HG02623 (cell line): ENCODE measurements around the gene MRPS34.

Experiments used
- ATAC-seq: cut with Tn5 transposase; IDR thresholded peaks from one replicate; pipeline ENCODE4 v1.9.1; 2021; ENCODE audit warnings: moderate library complexity; ENCODE audit not compliant: unreplicated experiment

The MRPS34 gene

GRCh38 chr16:1771188-1771863 lies 1.6 kb downstream of the MRPS34 start, which contains the start of gene NME3:
TSS of gene NME3 (minus strand) at chr16:1771543. CDS start at chr16:1771534, 9 bp downstream.
- no peak for ATAC-seq

GRCh38 chr16:1770328-1771187 lies 2.4 kb downstream of the MRPS34 start:
- ATAC-seq: no peak

- ATAC-seq: no peak
These were observed 3.3 kb downstream of the MRPS34 start for GRCh38 chr16:1769402-1770300.

GRCh38 chr16:1768767-1769401 lies 4.0 kb downstream of the MRPS34 start:
- no peak for ATAC-seq

- no peak for ATAC-seq
These were observed 4.7 kb downstream of the MRPS34 start for GRCh38 chr16:1768061-1768766.

- no peak for ATAC-seq
These were observed 5.6 kb downstream of the MRPS34 start for GRCh38 chr16:1767116-1767994.

- ATAC-seq: no peak
These were observed 6.2 kb downstream of the MRPS34 start for GRCh38 chr16:1766701-1767100.

- no peak for ATAC-seq
These were observed 6.7 kb downstream of the MRPS34 start for GRCh38 chr16:1766231-1766630.

- ATAC-seq: no peak
These were observed 7.1 kb downstream of the MRPS34 start for GRCh38 chr16:1765826-1766225.

GRCh38 chr16:1764971-1765370 lies 8.0 kb downstream of the MRPS34 start:
- no peak for ATAC-seq

GRCh38 chr16:1763521-1764511 lies 9.1 kb downstream of the MRPS34 start:
- ATAC-seq: no peak

- ATAC-seq: no peak
These were observed 9.9 kb downstream of the MRPS34 start for GRCh38 chr16:1762879-1763520.

- no peak for ATAC-seq
These were observed 10.6 kb downstream of the MRPS34 start for GRCh38 chr16:1762196-1762878.

GRCh38 chr16:1761751-1762150 lies 11.2 kb downstream of the MRPS34 start:
- no peak for ATAC-seq

GRCh38 chr16:1760911-1761310 lies 12.0 kb downstream of the MRPS34 start:
- no peak for ATAC-seq

GRCh38 chr16:1759511-1759910 lies 13.4 kb downstream of the MRPS34 start:
- ATAC-seq: no peak

GRCh38 chr16:1758923-1759322 lies 14.0 kb downstream of the MRPS34 start:
- ATAC-seq: no peak
